Retinal pigment epithelial cell (primary cell): ENCODE measurements around the gene CNP.

Experiments
- DNase-seq: peaks from one replicate; pipeline ENCODE4 v3.0.0-alpha.2; 2010; ENCODE audit warnings: low read depth
- H3K4me3 ChIP-seq: 2 replicates; pipeline ENCODE4 v1.5.1; 2011; ENCODE audit warnings: mild to moderate bottlenecking, low read length, control low read depth, moderate library complexity
- CTCF ChIP-seq: conservative IDR thresholded peaks from 2 replicates; pipeline ENCODE4 v1.5.1; 2011; ENCODE audit warnings: low read depth, low read length, control low read depth, inconsistent platforms

Gene CNP

GRCh38 chr17:41937970-41938954, 28.3 kb upstream of the CNP start:
- DNase-seq, result no peak
- no peak overlapping the region for H3K4me3 ChIP-seq
- no peak for TF ChIP-seq CTCF

GRCh38 chr17:41939044-41939692, 27.4 kb upstream of the CNP start:
- no peak for TF ChIP-seq CTCF
- no peak overlapping the region for H3K4me3 ChIP-seq
- no peak for DNase-seq

GRCh38 chr17:41939693-41940090, 26.9 kb upstream of the CNP start:
- no peak for DNase-seq
- H3K4me3 ChIP-seq, result no peak overlapping the region
- TF ChIP-seq CTCF, result no peak

GRCh38 chr17:41941168-41941567, 25.4 kb upstream of the CNP start:
- H3K4me3 ChIP-seq, result no peak overlapping the region
- no peak for DNase-seq
- no peak for TF ChIP-seq CTCF

- H3K4me3 ChIP-seq, result no peak overlapping the region
- no peak for DNase-seq
- TF ChIP-seq CTCF, result no peak
Measured at GRCh38 chr17:41942626-41943373, 23.8 kb upstream of the CNP start.

- no peak for DNase-seq
- TF ChIP-seq CTCF, result no peak
- no peak overlapping the region for H3K4me3 ChIP-seq
Measured at GRCh38 chr17:41943492-41943891, 23.1 kb upstream of the CNP start.
